Measurements from ENCODE around the gene DUSP22.
"Not testable (repeated sequence)": the region's sequence is repeated elsewhere in the genome, so short reads cannot be mapped to it uniquely, and the experiment has no call there.

The DUSP22 gene

GRCh38 chr6:377641-378020 is 85.3 kb downstream of the DUSP22 start:
- in situ Hi-C loops (cut with MboI; ENCODE audit: low sequenced_read_pairs): not testable (repeated sequence)

- in situ Hi-C loops (cut with MboI; ENCODE audit: low sequenced_read_pairs): no loop called here
Measured at GRCh38 chr6:378090-378957, 86.0 kb downstream of the DUSP22 start.

- in situ Hi-C loops (cut with MboI; ENCODE audit: low sequenced_read_pairs): no loop called here
Measured at GRCh38 chr6:378958-379409, 86.7 kb downstream of the DUSP22 start.

- in situ Hi-C loops (cut with MboI; ENCODE audit: low sequenced_read_pairs): no loop called here
Measured at GRCh38 chr6:379410-380181, 87.3 kb downstream of the DUSP22 start.

GRCh38 chr6:380234-381218 is 88.2 kb downstream of the DUSP22 start:
- in situ Hi-C loops (cut with MboI; ENCODE audit: low sequenced_read_pairs): no loop called here

- in situ Hi-C loops (cut with MboI; ENCODE audit: low sequenced_read_pairs): no loop called here
Measured at GRCh38 chr6:381742-382461, 89.6 kb downstream of the DUSP22 start.

GRCh38 chr6:382883-383810 is 90.9 kb downstream of the DUSP22 start:
- in situ Hi-C loops (cut with MboI; ENCODE audit: low sequenced_read_pairs): no loop called here

- in situ Hi-C loops (cut with MboI; ENCODE audit: low sequenced_read_pairs): no loop called here
Measured at GRCh38 chr6:383856-384255, 91.6 kb downstream of the DUSP22 start.

GRCh38 chr6:384898-385297 is 92.6 kb downstream of the DUSP22 start:
- in situ Hi-C loops (cut with MboI; ENCODE audit: low sequenced_read_pairs): no loop called here

GRCh38 chr6:385614-386013 is 93.3 kb downstream of the DUSP22 start:
- in situ Hi-C loops (cut with MboI; ENCODE audit: low sequenced_read_pairs): no loop called here

- in situ Hi-C loops (cut with MboI; ENCODE audit: low sequenced_read_pairs): no loop called here
Measured at GRCh38 chr6:386688-387266, 94.5 kb downstream of the DUSP22 start.

GRCh38 chr6:387293-387741 is 95.0 kb downstream of the DUSP22 start:
- in situ Hi-C loops (cut with MboI; ENCODE audit: low sequenced_read_pairs): no loop called here

- in situ Hi-C loops (cut with MboI; ENCODE audit: low sequenced_read_pairs): no loop called here
Measured at GRCh38 chr6:388202-388903, 96.1 kb downstream of the DUSP22 start.

- in situ Hi-C loops (cut with MboI; ENCODE audit: low sequenced_read_pairs): no loop called here
Measured at GRCh38 chr6:389143-389542, 96.9 kb downstream of the DUSP22 start.

GRCh38 chr6:389622-390021 is 97.3 kb downstream of the DUSP22 start:
- in situ Hi-C loops (cut with MboI; ENCODE audit: low sequenced_read_pairs): no loop called here

- in situ Hi-C loops (cut with MboI; ENCODE audit: low sequenced_read_pairs): no loop called here
Measured at GRCh38 chr6:390914-391558, 98.7 kb downstream of the DUSP22 start.

- in situ Hi-C loops (cut with MboI; ENCODE audit: low sequenced_read_pairs): no loop called here
Measured at GRCh38 chr6:391559-392440, 99.5 kb downstream of the DUSP22 start, which contains the start of gene IRF4. IRF4 (plus strand) TSS chr6:391752; CDS start chr6:393153, 1,401 bp downstream.
